ENCODE measurements around the gene PSMD13. TPM values are rescaled to one million over a fixed set of nuclear protein-coding genes. Genes with fewer than 3 reads are reported as not detected.

The PSMD13 gene
- total and polyA plus RNA-seq, 2 of the 13 experiments (the other 11 are each of a cell fraction or from before 2014, with no cell fraction given), result 83.0 to 117 TPM

GRCh38 chr11:235997-236773 lies 591 bp upstream of the PSMD13 start, which contains the start of gene SIRT3 (continued):
- TF ChIP-seq ZBTB44 (CRISPR knock-in tag; IDR thresholded peaks at IDR 0.05), result no peak
- no peak for TF ChIP-seq ZNF597 (CRISPR knock-in tag; IDR thresholded peaks at IDR 0.05)
- no peak for TF ChIP-seq ZKSCAN5 (CRISPR knock-in tag; IDR thresholded peaks at IDR 0.05)
- TF ChIP-seq SNAPC4 (CRISPR knock-in tag; IDR thresholded peaks at IDR 0.05), result no peak
- no peak for TF ChIP-seq GPBP1L1 (CRISPR knock-in tag; IDR thresholded peaks at IDR 0.05)
- 0 out of 2 replicates have a peak, but pooled peaks have one; percentile 33 for TF ChIP-seq CBFB (CRISPR knock-in tag; IDR thresholded peaks at IDR 0.05)
- TF ChIP-seq KLF16 (CRISPR knock-in tag; IDR thresholded peaks at IDR 0.05), result no peak; a peak in 1 of 4 replicates
- no peak for TF ChIP-seq KLF9 (CRISPR knock-in tag; IDR thresholded peaks at IDR 0.05; ENCODE audit: low read depth)
- TF ChIP-seq SATB2 (CRISPR knock-in tag; IDR thresholded peaks at IDR 0.05), result no peak
- no peak for TF ChIP-seq KDM6A (CRISPR knock-in tag; IDR thresholded peaks at IDR 0.05; ENCODE audit: low read depth)
- no peak for TF ChIP-seq CEBPZ (IDR thresholded peaks at IDR 0.05; ENCODE audit: low read length)
- TF ChIP-seq ZFAT (CRISPR knock-in tag; conservative IDR thresholded peaks at IDR 0.05), result no peak
- TF ChIP-seq ZBTB34 (CRISPR knock-in tag; IDR thresholded peaks at IDR 0.05), result no peak

Data from HepG2 (cell line).